PC-3 (cell line): ENCODE measurements around the gene CADM4.

Experiments
- EZH2phosphoT487 ChIP-seq: fragments of 300-600 bp; sonication (generic); IDR thresholded peaks from 2 replicates; pipeline ENCODE4 v1.6.1; 2018; ENCODE audit warnings: mild to moderate bottlenecking, antibody characterized with exemption, low read length, borderline replicate concordance
- TF ChIP-seq, protein P1 (sequence below): fragments of 300-600 bp; sonication (generic); conservative IDR thresholded peaks from 2 replicates; pipeline ENCODE4 v1.5.1; 2017; ENCODE audit warnings: antibody characterized with exemption, low read depth, mild to moderate bottlenecking, low read length

DNA sequence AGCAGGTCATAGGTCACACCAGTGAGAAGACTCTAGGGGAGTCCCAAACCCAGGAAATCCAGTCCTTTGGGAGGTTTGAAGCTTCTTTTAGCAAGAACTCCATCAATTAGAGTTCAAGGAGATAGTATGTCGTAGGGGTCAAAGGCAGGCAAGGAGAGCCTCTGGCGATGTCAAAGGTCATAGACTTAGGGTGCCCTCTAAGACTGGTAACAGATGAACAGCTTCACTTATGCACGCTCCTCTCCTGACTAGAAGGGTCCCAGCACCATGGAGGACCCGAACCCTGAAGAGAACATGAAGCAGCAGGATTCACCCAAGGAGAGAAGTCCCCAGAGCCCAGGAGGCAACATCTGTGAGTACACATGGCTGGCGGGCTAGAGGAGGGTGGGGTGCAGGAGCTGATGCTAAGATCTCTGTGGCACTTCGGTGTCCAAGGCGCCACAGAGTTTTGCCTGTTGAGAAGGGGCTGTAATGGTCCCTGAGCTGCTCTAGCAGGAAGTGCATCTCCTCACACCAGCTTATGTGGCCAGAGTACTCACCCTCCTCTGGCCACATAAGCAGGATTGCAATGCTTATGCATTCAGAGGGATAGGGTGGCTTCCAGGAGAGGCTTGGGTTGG, 42.7 kb downstream of the CADM4 start:
- no peak for TF ChIP-seq EZH2phosphoT487
- TF ChIP-seq, protein P1, sequence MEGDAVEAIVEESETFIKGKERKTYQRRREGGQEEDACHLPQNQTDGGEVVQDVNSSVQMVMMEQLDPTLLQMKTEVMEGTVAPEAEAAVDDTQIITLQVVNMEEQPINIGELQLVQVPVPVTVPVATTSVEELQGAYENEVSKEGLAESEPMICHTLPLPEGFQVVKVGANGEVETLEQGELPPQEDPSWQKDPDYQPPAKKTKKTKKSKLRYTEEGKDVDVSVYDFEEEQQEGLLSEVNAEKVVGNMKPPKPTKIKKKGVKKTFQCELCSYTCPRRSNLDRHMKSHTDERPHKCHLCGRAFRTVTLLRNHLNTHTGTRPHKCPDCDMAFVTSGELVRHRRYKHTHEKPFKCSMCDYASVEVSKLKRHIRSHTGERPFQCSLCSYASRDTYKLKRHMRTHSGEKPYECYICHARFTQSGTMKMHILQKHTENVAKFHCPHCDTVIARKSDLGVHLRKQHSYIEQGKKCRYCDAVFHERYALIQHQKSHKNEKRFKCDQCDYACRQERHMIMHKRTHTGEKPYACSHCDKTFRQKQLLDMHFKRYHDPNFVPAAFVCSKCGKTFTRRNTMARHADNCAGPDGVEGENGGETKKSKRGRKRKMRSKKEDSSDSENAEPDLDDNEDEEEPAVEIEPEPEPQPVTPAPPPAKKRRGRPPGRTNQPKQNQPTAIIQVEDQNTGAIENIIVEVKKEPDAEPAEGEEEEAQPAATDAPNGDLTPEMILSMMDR: no peak
